Inferior parietal cortex (tissue), 1 donor: ENCODE results near the gene IL17RB.
A peak's percentile ranks its signal among the peaks of the same experiment; 100 is the strongest.

Source experiments
- DNase-seq: peaks from one replicate; pipeline ENCODE4 v3.0.0-alpha.2; 2016; ENCODE audit errors: extremely low spot score

Gene IL17RB

DNA sequence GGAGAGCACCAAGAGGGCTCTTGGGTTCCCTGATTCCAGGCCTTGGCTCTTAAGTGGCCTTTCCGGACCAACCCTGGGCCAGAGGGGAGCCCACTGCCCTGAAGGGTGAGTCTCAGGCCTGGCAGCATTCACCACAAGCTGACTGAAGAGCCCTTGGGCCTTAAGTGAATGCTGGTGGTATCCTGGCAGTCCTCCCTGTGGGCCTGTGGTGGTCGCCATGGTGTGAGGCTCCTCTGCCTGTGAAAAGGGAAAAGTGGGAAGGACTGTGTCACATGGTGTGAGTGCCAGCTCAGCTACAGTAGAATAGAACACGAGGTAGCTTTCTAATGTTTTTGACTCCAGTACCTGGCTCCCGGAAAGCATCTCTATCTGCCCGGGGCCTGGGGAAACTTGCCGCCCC, 15.4 kb upstream of the IL17RB start:
- no peak for DNase-seq

DNA sequence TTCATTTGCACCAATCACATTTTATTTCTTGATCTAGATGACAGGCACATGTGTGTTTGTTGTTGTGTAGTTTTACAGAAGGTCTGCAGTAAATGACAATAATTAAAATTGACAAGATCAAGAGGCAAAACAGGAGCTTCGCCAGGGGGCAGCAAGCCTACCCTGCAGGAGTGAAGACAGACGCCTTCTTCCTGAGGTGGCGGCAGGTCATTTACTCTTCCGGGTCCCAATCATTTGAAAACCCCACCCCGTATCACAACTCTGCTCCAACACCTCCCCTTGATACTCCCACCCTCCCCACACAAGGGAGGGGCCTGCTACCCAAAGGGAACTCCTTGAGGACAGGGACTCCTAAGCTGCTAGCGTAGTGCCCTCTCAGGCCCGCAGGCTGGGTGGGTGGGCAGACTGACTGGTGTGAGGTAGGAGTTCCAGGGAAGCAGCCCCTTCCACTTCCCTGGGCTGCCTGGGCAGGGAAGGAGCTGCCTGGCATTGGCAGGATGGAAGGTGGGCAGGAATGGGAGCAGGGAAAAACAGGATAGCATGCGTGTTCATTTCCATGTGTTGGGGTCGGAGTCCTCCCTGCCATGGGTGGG, 13.2 kb upstream of the IL17RB start:
- DNase-seq = no peak

DNA sequence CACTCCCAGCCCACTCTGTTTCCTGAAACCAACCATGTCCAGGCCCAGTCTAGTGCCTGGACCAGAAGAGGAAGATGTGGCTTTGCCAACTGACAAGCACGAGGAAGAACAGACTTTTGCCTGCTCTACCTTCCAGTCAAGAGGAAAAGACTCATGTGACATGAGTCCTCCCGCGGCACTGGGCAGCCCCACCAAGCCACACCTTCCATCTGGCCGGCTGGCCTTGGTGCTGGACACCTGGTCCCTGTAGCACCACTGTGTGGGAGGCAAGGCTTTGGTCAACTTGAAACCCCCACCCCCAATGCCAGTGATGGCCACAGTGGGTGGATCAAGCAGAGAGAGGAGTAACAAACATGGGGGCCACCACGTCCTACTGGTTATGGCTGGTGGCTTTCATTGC, 12.7 kb upstream of the IL17RB start:
- no peak for DNase-seq

DNA sequence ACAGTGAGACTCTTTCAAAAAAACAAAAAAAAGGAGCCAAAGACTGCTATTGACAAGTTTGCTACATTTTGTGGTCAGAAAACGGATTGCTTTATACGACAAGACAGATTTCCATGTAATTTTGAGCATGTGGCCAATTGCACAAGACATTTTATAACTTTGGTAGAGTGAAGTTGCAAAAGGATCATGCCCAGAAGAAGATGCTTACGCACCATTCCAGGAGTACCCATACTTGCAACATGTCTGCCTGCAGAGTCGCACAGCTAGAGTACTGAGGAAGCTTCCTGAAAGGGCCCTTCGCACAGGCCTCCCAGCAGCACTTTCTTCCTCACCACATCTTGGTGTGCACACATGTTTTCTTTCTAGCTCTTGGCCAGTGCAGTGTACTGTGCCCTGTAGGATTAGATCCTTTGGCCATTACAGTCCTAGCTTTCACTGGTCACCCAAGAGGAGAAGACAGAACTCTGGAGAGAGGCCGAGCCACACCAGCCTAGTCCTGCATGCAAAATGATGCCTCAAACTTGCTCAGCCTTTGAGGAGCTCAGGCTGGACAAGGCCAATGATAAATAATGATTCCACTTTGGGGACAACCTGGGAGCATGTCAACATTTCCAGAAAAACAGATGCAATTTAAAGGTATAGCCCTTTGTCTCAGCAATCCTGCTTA, 11.8 kb upstream of the IL17RB start:
- no peak for DNase-seq

DNA sequence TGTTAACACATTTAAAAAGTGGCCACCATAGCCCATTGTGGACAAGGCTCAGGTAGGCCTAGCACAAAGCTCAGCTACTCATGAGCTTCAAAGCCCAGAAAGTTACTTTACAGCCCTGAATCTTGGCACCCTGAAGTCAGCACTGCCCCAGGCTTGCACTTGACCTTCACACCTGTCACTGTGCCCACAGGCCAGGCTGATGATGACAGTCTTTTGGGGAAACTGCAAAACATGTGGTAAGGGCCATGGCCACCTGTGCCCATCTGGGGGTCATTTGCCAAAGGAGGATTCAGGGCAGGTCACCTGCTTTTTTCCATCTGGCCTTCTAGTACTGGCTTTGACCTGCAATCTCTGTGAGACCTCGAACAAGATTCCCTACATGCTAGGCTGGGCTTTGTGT, 11.1 kb upstream of the IL17RB start:
- no peak for DNase-seq

DNA sequence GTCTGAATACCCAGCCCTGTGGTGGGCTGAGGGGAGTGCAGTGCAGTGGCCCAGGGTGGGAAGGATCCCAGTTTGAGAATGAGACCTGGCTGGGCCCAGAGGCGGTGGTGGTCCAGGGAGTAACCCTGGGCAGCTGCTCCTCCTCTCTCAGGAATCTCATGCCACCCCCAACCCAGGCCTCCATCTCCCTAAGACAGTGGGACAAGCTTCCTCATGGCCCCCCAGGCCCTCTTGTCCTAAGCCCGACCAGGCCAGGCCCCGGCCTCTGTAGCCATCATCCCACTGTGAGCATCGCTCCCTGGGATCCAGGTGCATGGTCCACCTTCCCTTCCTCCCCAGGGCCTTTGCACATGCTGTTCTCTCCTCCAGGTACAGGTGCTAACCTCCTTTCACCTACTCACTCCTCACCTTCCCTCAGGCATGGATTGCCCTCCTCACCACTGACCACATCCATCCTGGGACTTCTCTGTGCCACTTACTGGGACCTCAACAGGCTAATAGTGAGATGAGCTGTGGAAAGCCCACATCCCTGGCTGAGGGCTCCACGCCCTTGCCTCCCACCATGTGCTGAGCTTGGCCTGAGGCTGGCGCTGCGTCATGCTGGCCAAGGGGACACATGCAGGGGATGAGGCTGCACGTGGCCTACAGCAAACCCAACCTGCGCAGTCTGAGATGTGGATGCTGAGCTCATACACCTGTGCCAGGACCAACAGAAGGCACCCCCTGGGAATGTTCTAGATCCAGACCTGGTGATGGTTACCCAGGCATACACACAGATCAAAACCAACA, 10.1 kb upstream of the IL17RB start:
- no peak for DNase-seq

DNA sequence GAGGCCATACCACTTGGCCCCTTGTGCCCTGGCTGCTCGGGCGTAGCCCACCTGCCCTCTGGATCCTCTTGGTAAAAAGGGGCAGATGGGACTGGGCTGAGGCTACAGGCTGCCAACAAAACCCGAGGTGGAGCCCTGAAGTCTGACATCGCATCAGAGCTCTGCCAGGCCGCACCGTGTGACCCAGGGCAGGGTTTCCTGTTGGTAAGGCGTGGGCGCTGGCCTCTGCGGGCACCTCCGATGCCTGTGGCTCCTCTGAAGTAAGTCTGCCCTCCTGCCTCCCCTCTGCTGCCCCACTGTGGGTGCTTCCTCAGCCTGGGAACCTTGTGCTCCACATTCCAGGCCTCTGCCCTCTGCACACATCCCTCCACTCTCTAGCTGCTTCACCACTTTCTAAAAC, 9.0 kb upstream of the IL17RB start:
- DNase-seq = no peak

DNA sequence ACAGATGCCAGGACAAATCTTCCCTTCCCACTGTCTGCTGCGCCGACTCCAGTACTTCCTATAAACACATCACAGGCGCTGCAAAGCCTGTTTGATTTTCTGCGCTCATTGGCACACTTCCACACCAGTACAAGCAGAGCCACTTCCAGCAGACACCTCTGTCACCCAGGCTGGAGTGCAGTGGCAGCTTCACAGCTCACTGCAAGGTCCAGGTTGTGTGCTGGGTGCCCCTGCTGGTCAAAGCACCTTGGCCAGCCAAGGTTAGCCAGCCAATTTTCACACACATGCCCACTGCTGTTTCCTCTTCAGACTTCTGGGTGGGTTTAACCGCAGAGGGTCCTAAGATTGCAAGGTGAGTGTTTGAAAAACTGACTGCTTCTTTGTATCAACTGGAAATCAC, 5.1 kb upstream of the IL17RB start:
- no peak for DNase-seq

DNA sequence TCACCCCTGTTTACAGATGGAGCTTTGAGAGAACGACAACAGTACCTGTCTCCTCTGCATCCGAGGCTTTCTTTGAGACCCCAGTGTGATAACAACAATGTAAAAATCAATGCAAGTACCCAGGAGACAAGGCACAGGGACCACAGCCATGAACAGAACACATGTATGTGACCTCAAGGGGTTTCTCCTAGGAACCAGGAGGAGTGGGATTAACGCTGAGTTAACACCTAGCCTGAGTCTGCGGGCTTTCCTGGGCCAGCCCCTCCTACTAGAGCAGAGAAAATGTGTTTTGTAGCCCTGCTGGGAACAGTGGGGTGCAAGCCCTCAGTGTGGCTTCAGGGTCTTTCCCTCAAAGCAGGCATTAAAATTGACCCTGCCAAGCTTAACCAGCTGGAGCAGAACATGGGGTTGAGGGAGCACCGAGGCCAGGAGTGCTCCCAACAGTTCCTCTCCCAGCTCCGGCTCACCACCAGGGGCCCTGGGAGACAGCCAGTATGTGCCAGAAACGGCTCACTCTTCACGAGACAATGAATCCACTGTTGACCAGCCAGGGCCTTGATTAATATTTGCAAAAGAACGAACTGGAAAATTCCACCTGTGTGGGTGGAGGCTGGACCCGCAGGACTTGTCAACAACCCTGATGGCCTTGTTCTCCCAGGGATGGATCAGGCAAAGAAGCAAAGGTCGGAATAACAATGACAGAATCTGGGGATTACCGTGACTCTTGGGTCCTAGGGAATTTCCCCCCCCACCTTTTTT, 3.8 kb upstream of the IL17RB start:
- DNase-seq = peak; percentile 83

DNA sequence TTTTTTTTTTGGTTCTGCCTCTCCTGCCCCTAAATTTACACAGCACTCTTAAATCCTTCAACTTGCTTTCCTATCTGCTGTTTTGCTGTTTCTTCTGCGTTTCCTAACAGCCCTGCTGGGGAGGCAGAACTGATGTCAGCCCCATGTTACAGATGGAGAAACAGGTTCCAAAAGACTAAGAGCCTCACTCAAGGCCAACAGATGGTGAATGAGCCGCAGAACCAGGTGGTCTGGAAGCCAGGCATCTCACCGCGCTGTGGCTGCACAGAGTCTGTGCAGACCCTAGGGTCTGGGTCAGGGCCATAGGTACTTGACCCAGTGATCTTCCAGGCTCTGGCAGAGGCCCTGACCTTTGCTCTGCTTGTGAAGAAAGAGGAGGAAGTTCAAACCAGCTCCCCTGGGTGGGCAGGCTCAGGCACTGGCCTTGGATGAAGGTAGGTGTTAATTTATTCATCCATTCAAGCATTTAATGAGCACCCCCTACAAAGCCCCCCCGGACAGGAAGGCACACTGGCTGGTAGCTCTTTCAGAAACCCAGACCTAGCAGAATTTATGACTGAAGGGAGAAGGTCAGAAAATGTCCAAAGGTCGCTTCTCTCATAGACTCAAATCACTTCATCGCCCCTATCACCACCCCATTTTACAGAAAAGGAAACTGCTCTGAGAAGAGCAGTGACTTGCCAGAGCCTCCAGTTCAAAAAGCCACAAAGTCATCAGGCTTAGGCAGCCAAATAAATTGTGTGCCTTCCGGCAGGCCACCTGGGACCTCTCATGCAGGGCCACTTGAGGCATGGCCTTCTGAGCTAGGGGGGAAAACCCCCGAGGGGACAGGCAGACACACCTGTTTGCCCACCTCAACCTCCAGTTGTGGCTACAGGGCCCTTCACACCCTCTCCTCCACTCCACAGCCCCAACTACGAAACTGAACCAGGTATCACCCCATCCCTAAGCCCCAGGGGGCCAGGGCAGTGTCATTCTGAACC, 2.9 kb upstream of the IL17RB start:
- DNase-seq = no peak

DNA sequence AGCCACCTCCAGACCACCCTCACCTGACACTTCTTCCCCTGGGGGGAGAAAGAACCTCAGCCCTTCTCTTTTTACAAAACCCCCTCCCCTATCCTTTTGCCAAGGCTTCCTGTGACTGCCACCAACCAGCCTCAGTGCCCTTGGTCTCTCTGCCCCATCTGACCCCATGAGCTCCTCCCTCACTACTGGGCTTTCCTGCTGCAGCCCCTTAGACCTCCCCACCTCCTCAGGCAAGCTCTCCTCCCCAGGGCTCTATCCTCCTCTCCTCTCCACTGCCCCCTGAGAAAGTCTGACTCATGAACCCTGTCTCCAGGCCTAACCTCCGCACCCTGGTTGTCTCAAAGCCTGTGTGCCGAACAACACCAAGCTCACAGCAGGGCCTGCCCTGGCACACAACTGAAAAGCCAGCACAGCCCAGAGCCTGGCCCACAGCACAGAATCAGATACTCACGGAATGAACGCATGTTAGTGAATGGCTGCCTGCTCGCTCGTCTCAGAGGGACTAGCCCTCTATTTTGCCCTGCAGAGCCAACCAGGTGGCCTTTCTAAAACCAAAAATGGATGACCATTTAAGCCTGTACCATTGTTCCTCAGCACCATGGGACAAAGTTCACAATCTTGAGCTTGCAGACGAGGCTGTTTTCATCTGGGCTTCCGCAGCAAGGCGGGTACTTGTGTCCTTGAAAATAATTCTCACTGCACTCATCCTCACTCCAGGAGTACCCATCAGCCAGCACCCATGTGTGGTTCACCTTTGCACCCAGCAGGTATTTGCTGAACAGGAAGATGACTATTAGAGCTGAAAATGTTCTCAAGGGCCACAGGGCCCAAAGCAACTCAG, 1.9 kb upstream of the IL17RB start:
- peak; percentile 9 for DNase-seq

DNA sequence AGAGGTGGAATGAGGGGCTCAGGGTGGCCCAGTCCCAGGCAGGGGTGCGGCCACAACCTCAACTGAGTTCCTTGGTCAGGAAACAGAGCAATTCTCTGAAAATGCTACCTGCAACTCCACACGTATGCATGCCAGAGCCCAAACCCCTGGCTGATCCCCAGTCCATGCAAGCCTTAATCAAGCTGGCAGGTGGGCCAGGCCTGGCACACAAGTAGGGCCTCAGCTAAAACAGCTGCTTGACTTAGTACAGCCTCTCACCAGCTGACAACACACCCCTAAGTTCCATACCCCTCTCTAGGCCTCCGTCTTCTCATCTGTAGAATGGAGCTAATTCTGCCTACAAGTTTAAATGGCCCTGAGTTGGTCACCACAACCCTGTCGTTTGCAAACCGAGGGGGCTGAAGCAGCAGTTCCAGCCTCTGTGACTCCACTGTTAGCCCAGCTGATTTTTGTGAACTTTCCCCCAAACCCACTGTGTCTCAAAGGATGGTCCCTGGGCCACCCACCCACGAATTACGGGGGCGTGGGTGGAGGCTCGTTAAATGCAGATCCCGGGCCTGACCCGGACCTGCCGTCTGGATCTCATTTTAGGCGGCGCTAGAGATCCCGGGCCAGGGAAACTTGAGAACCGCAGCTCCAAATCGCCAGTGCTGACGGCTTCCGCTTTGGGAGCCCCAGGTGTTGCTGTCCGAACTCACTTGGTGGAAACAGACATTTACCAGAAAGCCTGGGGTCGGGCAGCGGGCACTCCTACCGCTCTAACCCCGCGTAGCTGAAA, 1.1 kb upstream of the IL17RB start:
- DNase-seq = peak; percentile 39

DNA sequence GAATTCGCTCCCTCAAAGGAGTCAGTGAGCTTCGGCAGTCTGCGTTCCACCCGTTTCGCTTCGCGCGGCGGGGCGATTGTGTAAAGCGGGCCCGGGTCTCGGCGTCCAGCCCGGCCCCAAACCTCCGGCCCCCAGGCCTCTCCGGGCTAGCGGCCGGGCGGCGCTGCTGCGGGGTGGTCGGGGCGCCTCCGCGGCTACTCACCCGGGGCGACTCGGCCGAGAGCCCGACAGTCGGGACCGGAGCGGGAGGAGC, 561 bp upstream of the IL17RB start:
- DNase-seq = no peak

DNA sequence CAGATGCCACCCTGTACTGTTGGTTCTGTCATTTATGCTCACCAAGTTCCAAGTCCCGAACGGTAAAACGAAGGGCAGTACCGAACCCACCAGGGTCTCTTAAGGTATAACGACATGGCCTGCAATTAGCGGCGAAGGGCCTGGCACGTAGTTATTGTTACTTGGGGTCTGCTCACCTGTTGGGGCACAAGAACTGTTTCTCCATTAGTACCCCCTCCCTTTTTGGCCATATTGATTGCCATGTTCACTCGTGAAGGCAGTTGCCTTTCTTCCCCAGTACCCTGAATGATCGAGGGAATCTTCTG, 435 bp downstream of the IL17RB start:
- no peak for DNase-seq

DNA sequence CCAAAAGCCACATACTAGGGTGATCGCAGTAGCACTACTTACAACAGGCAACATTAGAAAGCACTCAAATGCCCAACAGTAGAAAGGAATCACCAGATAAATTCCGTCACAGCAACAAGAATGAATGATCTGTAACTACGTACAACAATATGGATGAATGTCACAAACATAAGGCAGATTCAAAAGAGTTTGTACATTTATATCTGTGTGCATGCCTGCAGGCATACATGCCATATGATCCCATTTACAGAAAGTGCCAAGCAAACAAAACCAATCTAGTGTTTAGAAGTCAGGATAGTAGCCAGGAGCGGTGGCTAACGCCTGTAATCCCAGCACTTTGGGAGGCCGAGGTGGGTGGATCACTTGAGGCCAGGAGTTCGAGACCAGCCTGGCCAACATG, 3.5 kb downstream of the IL17RB start:
- no peak for DNase-seq

DNA sequence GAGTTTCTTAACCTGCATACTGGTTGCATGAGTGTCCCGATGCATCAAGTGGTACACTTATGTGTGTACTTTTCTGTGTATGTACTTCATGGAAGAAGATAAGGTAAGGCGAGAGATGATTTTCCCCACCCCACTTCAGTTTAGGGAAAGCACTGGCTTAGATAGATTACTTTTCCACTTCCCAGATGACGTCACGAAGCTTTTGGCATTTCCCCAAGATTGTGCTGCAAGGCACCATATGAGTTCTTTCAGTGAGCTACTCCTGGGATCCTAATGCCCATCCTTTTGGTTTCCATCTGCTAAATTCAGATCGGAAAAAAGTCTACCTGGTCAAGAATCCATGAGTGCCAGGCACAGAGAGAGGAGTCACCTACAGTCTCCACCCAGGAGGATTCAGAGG, 4.5 kb downstream of the IL17RB start:
- no peak for DNase-seq

DNA sequence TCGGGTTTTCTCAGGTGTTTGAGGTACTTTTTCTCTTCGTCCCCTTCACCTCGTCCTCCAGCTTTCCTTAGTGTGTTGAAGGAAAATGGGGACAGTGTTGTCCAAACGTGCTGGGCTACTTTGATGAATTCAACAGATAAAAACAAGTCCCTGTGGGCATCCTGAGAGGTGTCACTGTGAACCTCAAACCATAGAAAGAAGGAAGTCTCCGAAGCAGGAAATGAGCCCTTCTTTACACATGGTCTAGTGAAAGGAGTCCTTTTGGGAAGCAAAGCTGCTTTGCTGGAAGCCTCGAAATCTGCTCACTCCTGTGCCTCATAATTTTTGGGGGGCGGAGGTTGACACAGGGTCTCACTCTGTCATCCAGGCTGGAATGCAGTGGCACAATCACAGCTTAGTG, 10.6 kb downstream of the IL17RB start:
- DNase-seq = no peak

DNA sequence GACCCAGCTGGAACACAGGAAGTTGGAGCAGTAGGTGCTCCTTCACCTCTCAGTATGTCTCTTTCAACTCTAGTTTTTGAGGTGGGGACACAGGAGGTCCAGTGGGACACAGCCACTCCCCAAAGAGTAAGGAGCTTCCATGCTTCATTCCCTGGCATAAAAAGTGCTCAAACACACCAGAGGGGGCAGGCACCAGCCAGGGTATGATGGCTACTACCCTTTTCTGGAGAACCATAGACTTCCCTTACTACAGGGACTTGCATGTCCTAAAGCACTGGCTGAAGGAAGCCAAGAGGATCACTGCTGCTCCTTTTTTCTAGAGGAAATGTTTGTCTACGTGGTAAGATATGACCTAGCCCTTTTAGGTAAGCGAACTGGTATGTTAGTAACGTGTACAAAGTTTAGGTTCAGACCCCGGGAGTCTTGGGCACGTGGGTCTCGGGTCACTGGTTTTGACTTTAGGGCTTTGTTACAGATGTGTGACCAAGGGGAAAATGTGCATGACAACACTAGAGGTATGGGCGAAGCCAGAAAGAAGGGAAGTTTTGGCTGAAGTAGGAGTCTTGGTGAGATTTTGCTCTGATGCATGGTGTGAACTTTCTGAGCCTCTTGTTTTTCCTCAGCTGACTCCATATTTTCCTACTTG, 11.9 kb downstream of the IL17RB start:
- DNase-seq = no peak

DNA sequence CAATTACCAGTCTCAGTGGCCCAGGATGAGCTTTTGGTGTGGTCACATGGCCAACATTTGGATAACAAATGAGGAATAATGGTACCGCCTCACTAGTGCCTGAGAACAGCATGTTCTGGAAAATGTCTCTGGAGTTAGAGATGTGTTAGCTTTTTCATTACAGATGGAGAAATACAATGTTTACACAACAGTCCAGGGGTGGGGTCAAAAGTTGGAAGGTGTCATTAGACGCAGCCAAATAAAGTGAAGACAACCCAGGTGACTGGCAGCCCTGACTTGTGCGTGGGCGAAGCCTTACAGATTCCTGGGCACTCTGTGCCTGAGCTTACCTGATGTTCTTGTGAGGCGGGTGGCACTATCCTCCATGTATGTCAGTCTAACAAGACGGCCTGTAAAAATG, 12.8 kb downstream of the IL17RB start:
- no peak for DNase-seq

DNA sequence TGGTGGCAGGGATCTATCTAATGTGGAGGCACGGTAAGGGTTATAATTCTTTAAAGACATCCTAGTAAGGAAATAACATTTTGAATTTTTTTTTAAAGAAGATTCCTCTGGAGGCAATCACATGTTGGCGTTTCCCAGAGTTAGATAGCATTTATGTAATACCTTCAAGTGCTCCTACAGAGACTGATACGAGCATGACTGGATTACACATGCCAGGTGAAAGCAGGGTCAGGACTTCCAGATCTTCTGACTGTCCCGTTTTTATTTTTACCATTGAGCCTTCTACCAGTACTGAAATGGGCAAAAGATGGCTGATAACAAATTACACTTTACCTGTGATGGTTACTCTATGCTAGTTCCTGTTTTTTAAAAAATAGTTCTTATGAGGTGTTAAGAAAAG, 13.8 kb downstream of the IL17RB start:
- no peak for DNase-seq
